Measurements from ENCODE around the gene NAALADL2. TPM values are rescaled to one million over a fixed set of nuclear protein-coding genes. Genes with fewer than 3 reads are reported as not detected.

NAALADL2 gene
- total and polyA plus RNA-seq, 8 donors: 0.76 to 15.4 (median 7.9) TPM

GRCh38 chr3:174862666-174863065 is 3.5 kb downstream of the NAALADL2 start:
- intact Hi-C loops (cut with DNase I): no loop called here
- no peaks in the 10 kb centered on the region for H3K36me3 ChIP-seq
- H3K4me1 ChIP-seq: peaks cover 0 to 5% (median 0%) of the 10 kb centered on the region in 3 donors
- no peak overlapping the region for H3K27ac ChIP-seq
- no peaks in the 10 kb centered on the region for H3K27me3 ChIP-seq
- no peak for TF ChIP-seq CTCF (IDR thresholded peaks at IDR 0.05)
- DNase-seq (no peak), ATAC-seq (no peak), FAIRE-seq (no peak)
- WGBS, 2 donors: 51 to 65% methylated on average over 3 of the region's 3 CpGs
- H3K9me3 ChIP-seq: no peaks in the 10 kb centered on the region
- H3K4me3 ChIP-seq: no peak overlapping the region

GRCh38 chr3:174863488-174863887 is 4.4 kb downstream of the NAALADL2 start:
- no peak for TF ChIP-seq CTCF (IDR thresholded peaks at IDR 0.05)
- ATAC-seq (peak in 2 of 4 donors; percentile 49 to 51), FAIRE-seq (no peak), DNase-seq (no peak)
- no peaks in the 10 kb centered on the region for H3K27me3 ChIP-seq
- H3K9me3 ChIP-seq: no peaks in the 10 kb centered on the region
- H3K4me1 ChIP-seq: peaks cover 0 to 5% (median 0%) of the 10 kb centered on the region in 3 donors
- H3K4me3 ChIP-seq: no peak overlapping the region
- no peaks in the 10 kb centered on the region for H3K36me3 ChIP-seq
- H3K27ac ChIP-seq: no peak overlapping the region
- intact Hi-C loops (cut with DNase I): no loop called here

- Histone ChIP-seq H3K9me3 (no peaks in the 10 kb centered on the region), H3K4me1 (peaks cover 0 to 3% (median 3%) of the 10 kb centered on the region in 3 donors), H3K27me3 (no peaks in the 10 kb centered on the region), H3K36me3 (no peaks in the 10 kb centered on the region), H3K4me3 (no peak overlapping the region), H3K27ac (no peak overlapping the region)
- intact Hi-C loops (cut with DNase I): no loop called here
- no peak for ATAC-seq
- DNase-seq: no peak
- WGBS, 2 donors: 78 to 82% methylated on average over 7 of the region's 7 CpGs
- FAIRE-seq: no peak
- no peak for TF ChIP-seq CTCF (IDR thresholded peaks at IDR 0.05)
Observed at GRCh38 chr3:174869448-174869847, 10.3 kb downstream of the NAALADL2 start.

GRCh38 chr3:174873832-174874657 is 14.9 kb downstream of the NAALADL2 start:
- H3K4me3 ChIP-seq: no peak overlapping the region
- no peak overlapping the region for H3K27ac ChIP-seq
- H3K9me3 ChIP-seq: no peaks in the 10 kb centered on the region
- ATAC-seq: peak in 1 of 4 donors; percentile 27
- no peak for FAIRE-seq
- DNase-seq: no peak
- WGBS, 2 donors: 36 to 38% methylated on average over 3 of the region's 3 CpGs
- no peaks in the 10 kb centered on the region for H3K36me3 ChIP-seq
- H3K4me1 ChIP-seq: peaks cover 0 to 3% (median 3%) of the 10 kb centered on the region in 3 donors
- intact Hi-C loops (cut with DNase I): no loop called here
- no peak for TF ChIP-seq CTCF (IDR thresholded peaks at IDR 0.05)
- no peaks in the 10 kb centered on the region for H3K27me3 ChIP-seq

- no peak for TF ChIP-seq CTCF (IDR thresholded peaks at IDR 0.05)
- FAIRE-seq (no peak), DNase-seq (no peak), ATAC-seq (no peak)
- H3K27me3 ChIP-seq: no peaks in the 10 kb centered on the region
- WGBS, 2 donors: 85 to 89% methylated on average over 6 of the region's 6 CpGs
- H3K4me3 ChIP-seq: no peak overlapping the region
- H3K27ac ChIP-seq: no peak overlapping the region
- H3K4me1 ChIP-seq: no peaks in the 10 kb centered on the region
- no peaks in the 10 kb centered on the region for H3K9me3 ChIP-seq
- intact Hi-C loops (cut with DNase I): no loop called here
- H3K36me3 ChIP-seq: no peaks in the 10 kb centered on the region
Observed at GRCh38 chr3:174882789-174883188, 23.7 kb downstream of the NAALADL2 start.
